ENCODE data around the gene ADGRG6.
A peak's percentile ranks its signal among the peaks of the same experiment; 100 is the strongest.

ADGRG6 gene

GRCh38 chr6:142381181-142381580 lies 79.4 kb downstream of the ADGRG6 start:
- Histone ChIP-seq H3K9ac (ENCODE audit: low read length) (no peak overlapping the region), H3K23ac (ENCODE audit: low read length) (no peak overlapping the region), H3K79me1 (ENCODE audit: low read length) (peaks cover 11% of the 10 kb centered on the region), H3K79me2 (ENCODE audit: control insufficient read depth, insufficient read depth, low read length, poor library complexity) (peaks cover 2% of the 10 kb centered on the region), H3K36me3 (ENCODE audit: control insufficient read depth in 1 of 2, insufficient read depth in 2 of 2, low read length in 2 of 2) (no peaks in the 10 kb centered on the region), H2BK12ac (ENCODE audit: low read length) (no peak overlapping the region), H4K8ac (ENCODE audit: low read depth, low read length) (no peak overlapping the region), H3K9me3 (ENCODE audit: insufficient read depth, low read depth, low read length) (no peaks in the 10 kb centered on the region), H2AK5ac (ENCODE audit: low read length) (no peak overlapping the region), H3K4me3 (ENCODE audit: low read depth, low read length) (no peak overlapping the region), H3K27ac (ENCODE audit: low read depth, low read length) (no peak overlapping the region), H4K91ac (ENCODE audit: low read depth, low read length) (no peak overlapping the region), H2AFZ (ENCODE audit: insufficient read depth, low read length, poor library complexity) (no peak overlapping the region), H3K18ac (ENCODE audit: low read length) (no peak overlapping the region), H2BK120ac (ENCODE audit: insufficient read depth, low read length, poor library complexity) (no peak overlapping the region), H3K27me3 (ENCODE audit: insufficient read depth, low read length) (no peaks in the 10 kb centered on the region), H3K4ac (ENCODE audit: low read depth, low read length) (no peak overlapping the region), H3K4me2 (ENCODE audit: low read length) (no peak overlapping the region), H3K4me1 (ENCODE audit: control insufficient read depth in 1 of 2, insufficient read depth in 2 of 2, low read length in 2 of 2) (peaks cover 3 to 8% of the 10 kb centered on the region in 2 experiments), H2BK5ac (ENCODE audit: low read depth, low read length, poor library complexity) (no peak overlapping the region), H4K12ac (ENCODE audit: low read depth, low read length) (no peak overlapping the region), H3K14ac (ENCODE audit: low read length) (no peak overlapping the region)
- WGBS (ENCODE audit: extremely low coverage, insufficient coverage, insufficient read length), result no CpG with 5 or more reads among the region's 2 CpGs
- DNase-seq, result no peak

- no peak overlapping the region for H2BK120ac ChIP-seq (ENCODE audit: insufficient read depth, low read length, poor library complexity)
- WGBS (ENCODE audit: extremely low coverage, insufficient coverage, insufficient read length), result no CpG with 5 or more reads among the region's 5 CpGs
- no peak overlapping the region for H2AK5ac ChIP-seq (ENCODE audit: low read length)
- peaks cover 0 to 2% of the 10 kb centered on the region in 2 experiments for H3K36me3 ChIP-seq (ENCODE audit: control insufficient read depth in 1 of 2, insufficient read depth in 2 of 2, low read length in 2 of 2)
- H4K91ac ChIP-seq (ENCODE audit: low read depth, low read length), result no peak overlapping the region
- no peaks in the 10 kb centered on the region for H3K27me3 ChIP-seq (ENCODE audit: insufficient read depth, low read length)
- H2AFZ ChIP-seq (ENCODE audit: insufficient read depth, low read length, poor library complexity), result no peak overlapping the region
- no peak overlapping the region for H3K18ac ChIP-seq (ENCODE audit: low read length)
- DNase-seq, result no peak
- H3K79me1 ChIP-seq (ENCODE audit: low read length), result peaks cover 13% of the 10 kb centered on the region
- H3K4ac ChIP-seq (ENCODE audit: low read depth, low read length), result no peak overlapping the region
- H3K9ac ChIP-seq (ENCODE audit: low read length), result no peak overlapping the region
- no peak overlapping the region for H3K4me3 ChIP-seq (ENCODE audit: low read depth, low read length)
- H3K4me2 ChIP-seq (ENCODE audit: low read length), result no peak overlapping the region
- H3K79me2 ChIP-seq (ENCODE audit: control insufficient read depth, insufficient read depth, low read length, poor library complexity), result peaks cover 1% of the 10 kb centered on the region
- H2BK5ac ChIP-seq (ENCODE audit: low read depth, low read length, poor library complexity), result no peak overlapping the region
- H2BK12ac ChIP-seq (ENCODE audit: low read length), result peak overlapping the region; percentile 92
- H3K4me1 ChIP-seq (ENCODE audit: control insufficient read depth in 1 of 2, insufficient read depth in 2 of 2, low read length in 2 of 2), result peaks cover 3 to 8% of the 10 kb centered on the region in 2 experiments
- H4K12ac ChIP-seq (ENCODE audit: low read depth, low read length), result no peak overlapping the region
- no peak overlapping the region for H3K14ac ChIP-seq (ENCODE audit: low read length)
- peaks cover 2% of the 10 kb centered on the region for H3K9me3 ChIP-seq (ENCODE audit: insufficient read depth, low read depth, low read length)
- H3K27ac ChIP-seq (ENCODE audit: low read depth, low read length), result no peak overlapping the region
- no peak overlapping the region for H3K23ac ChIP-seq (ENCODE audit: low read length)
- H4K8ac ChIP-seq (ENCODE audit: low read depth, low read length), result no peak overlapping the region
Observed at GRCh38 chr6:142381845-142382378, 80.1 kb downstream of the ADGRG6 start.

GRCh38 chr6:142384519-142385254 lies 82.9 kb downstream of the ADGRG6 start:
- Histone ChIP-seq H4K91ac (ENCODE audit: low read depth, low read length) (no peak overlapping the region), H3K18ac (ENCODE audit: low read length) (no peak overlapping the region), H3K4ac (ENCODE audit: low read depth, low read length) (no peak overlapping the region), H2BK12ac (ENCODE audit: low read length) (no peak overlapping the region), H3K23ac (ENCODE audit: low read length) (no peak overlapping the region), H2AFZ (ENCODE audit: insufficient read depth, low read length, poor library complexity) (no peak overlapping the region), H3K79me1 (ENCODE audit: low read length) (peaks cover 5% of the 10 kb centered on the region), H4K8ac (ENCODE audit: low read depth, low read length) (no peak overlapping the region), H3K27ac (ENCODE audit: low read depth, low read length) (no peak overlapping the region), H2BK5ac (ENCODE audit: low read depth, low read length, poor library complexity) (no peak overlapping the region), H2AK5ac (ENCODE audit: low read length) (no peak overlapping the region), H3K9ac (ENCODE audit: low read length) (no peak overlapping the region), H3K4me2 (ENCODE audit: low read length) (no peak overlapping the region), H3K36me3 (ENCODE audit: control insufficient read depth in 1 of 2, insufficient read depth in 2 of 2, low read length in 2 of 2) (peaks cover 0 to 2% of the 10 kb centered on the region in 2 experiments), H2BK120ac (ENCODE audit: insufficient read depth, low read length, poor library complexity) (no peak overlapping the region), H4K12ac (ENCODE audit: low read depth, low read length) (no peak overlapping the region), H3K79me2 (ENCODE audit: control insufficient read depth, insufficient read depth, low read length, poor library complexity) (no peaks in the 10 kb centered on the region), H3K4me1 (ENCODE audit: control insufficient read depth in 1 of 2, insufficient read depth in 2 of 2, low read length in 2 of 2) (peaks cover 3 to 5% of the 10 kb centered on the region in 2 experiments), H3K9me3 (ENCODE audit: insufficient read depth, low read depth, low read length) (peaks cover 2% of the 10 kb centered on the region), H3K4me3 (ENCODE audit: low read depth, low read length) (no peak overlapping the region), H3K14ac (ENCODE audit: low read length) (no peak overlapping the region), H3K27me3 (ENCODE audit: insufficient read depth, low read length) (no peaks in the 10 kb centered on the region)
- peak in 1 of 2 donors; percentile 37 for DNase-seq
- WGBS (ENCODE audit: extremely low coverage, insufficient coverage, insufficient read length), result no CpG with 5 or more reads among the region's 4 CpGs

GRCh38 chr6:142385352-142385751 lies 83.5 kb downstream of the ADGRG6 start:
- Histone ChIP-seq H3K23ac (ENCODE audit: low read length) (no peak overlapping the region), H3K79me1 (ENCODE audit: low read length) (peaks cover 5% of the 10 kb centered on the region), H3K4me1 (ENCODE audit: control insufficient read depth in 1 of 2, insufficient read depth in 2 of 2, low read length in 2 of 2) (peaks cover 3% of the 10 kb centered on the region in 2 experiments), H3K14ac (ENCODE audit: low read length) (no peak overlapping the region), H4K12ac (ENCODE audit: low read depth, low read length) (no peak overlapping the region), H2BK5ac (ENCODE audit: low read depth, low read length, poor library complexity) (no peak overlapping the region), H3K18ac (ENCODE audit: low read length) (no peak overlapping the region), H3K4ac (ENCODE audit: low read depth, low read length) (no peak overlapping the region), H3K36me3 (ENCODE audit: control insufficient read depth in 1 of 2, insufficient read depth in 2 of 2, low read length in 2 of 2) (peaks cover 0 to 2% of the 10 kb centered on the region in 2 experiments), H3K4me3 (ENCODE audit: low read depth, low read length) (no peak overlapping the region), H4K91ac (ENCODE audit: low read depth, low read length) (no peak overlapping the region), H2BK12ac (ENCODE audit: low read length) (no peak overlapping the region), H3K27ac (ENCODE audit: low read depth, low read length) (no peak overlapping the region), H3K27me3 (ENCODE audit: insufficient read depth, low read length) (no peaks in the 10 kb centered on the region), H2BK120ac (ENCODE audit: insufficient read depth, low read length, poor library complexity) (no peak overlapping the region), H2AFZ (ENCODE audit: insufficient read depth, low read length, poor library complexity) (no peak overlapping the region), H3K4me2 (ENCODE audit: low read length) (no peak overlapping the region), H3K9me3 (ENCODE audit: insufficient read depth, low read depth, low read length) (peaks cover 2% of the 10 kb centered on the region), H3K9ac (ENCODE audit: low read length) (no peak overlapping the region), H4K8ac (ENCODE audit: low read depth, low read length) (no peak overlapping the region), H2AK5ac (ENCODE audit: low read length) (no peak overlapping the region), H3K79me2 (ENCODE audit: control insufficient read depth, insufficient read depth, low read length, poor library complexity) (no peaks in the 10 kb centered on the region)
- WGBS (ENCODE audit: extremely low coverage, insufficient coverage, insufficient read length), result no CpG with 5 or more reads among the region's 2 CpGs
- DNase-seq, result no peak

All from trophoblast cell (in vitro differentiated cells and primary cell).